ENCODE results near the gene ZNF525.
"Not testable (repeated sequence)": the region's sequence is repeated elsewhere in the genome, so short reads cannot be mapped to it uniquely, and the experiment has no call there.

The ZNF525 gene

GRCh38 chr19:53365134-53365898 is at the start of gene ZNF525:
ZNF525 (plus strand) TSS chr19:53365705; CDS start chr19:53372282, 6,577 bp downstream.
- DNase-seq: peak; percentile 90 to 96 (median 92)

- peak in 2 of 3 donors; percentile 27 to 37 for DNase-seq
Measured at GRCh38 chr19:53328967-53329366, 36.5 kb upstream of the ZNF525 start.

DNA sequence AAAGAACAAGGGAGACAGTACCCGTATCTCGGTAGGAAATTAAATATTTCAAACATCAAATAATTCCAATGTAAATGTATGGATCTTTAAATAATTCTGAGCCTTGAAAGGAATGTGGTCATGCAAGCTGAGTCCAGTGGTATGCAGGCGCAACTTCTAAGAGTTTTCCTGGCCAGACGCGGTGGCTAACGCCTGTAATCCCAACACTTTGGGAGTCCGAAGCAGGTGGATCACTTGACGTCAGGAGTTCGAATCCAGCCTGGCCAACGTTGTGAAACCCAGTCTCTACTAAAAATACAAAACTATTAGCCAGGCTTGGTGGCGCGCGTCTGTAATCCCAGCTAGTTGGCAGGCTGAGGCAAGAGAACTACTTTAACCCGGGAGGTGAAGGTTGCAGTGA is 33.0 kb upstream of the ZNF525 start:
- no peak for DNase-seq

GRCh38 chr19:53333066-53333462 is 32.4 kb upstream of the ZNF525 start:
- peak; percentile 17 to 52 (median 34) for DNase-seq

- peak; percentile 92 to 96 (median 95) for DNase-seq
Measured at GRCh38 chr19:53333463-53334449, 31.7 kb upstream of the ZNF525 start, which contains the start of gene ZNF845. ZNF845 (plus strand) TSS chr19:53333749; CDS start chr19:53341308, 7,559 bp downstream.

- DNase-seq: not testable (repeated sequence)
Measured at GRCh38 chr19:53344403-53344802, 21.1 kb upstream of the ZNF525 start.

GRCh38 chr19:53355739-53356138 is 9.8 kb upstream of the ZNF525 start:
- no peak for DNase-seq

- DNase-seq: no peak
Measured at GRCh38 chr19:53357821-53358581, 7.5 kb upstream of the ZNF525 start.

GRCh38 chr19:53360056-53360455 is 5.4 kb upstream of the ZNF525 start:
- DNase-seq: not testable (repeated sequence)

- peak; percentile 42 to 70 (median 46) for DNase-seq
Measured at GRCh38 chr19:53365899-53366493, 491 bp downstream of the ZNF525 start.

- no peak for DNase-seq
Measured at GRCh38 chr19:53372196-53372595, 6.7 kb downstream of the ZNF525 start.

DNA sequence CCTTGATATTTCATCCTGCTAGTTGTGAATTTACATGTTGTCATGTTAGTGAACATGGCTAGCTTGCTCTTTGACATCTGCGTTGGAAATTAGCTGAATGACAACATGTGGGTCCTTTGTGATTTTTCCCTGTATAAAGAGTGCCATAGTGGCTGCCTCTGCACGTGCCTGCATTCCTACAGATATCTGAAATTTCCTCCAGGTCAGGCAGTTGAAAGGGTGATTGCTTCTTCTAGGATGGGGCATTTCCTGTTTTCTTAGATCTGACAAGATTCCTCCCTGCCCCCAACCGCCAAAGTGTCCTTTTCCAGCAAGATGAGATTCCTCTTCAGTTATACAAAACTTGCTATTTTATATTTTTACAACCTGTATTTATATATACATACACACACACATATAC is 8.8 kb downstream of the ZNF525 start:
- no peak for DNase-seq

DNA sequence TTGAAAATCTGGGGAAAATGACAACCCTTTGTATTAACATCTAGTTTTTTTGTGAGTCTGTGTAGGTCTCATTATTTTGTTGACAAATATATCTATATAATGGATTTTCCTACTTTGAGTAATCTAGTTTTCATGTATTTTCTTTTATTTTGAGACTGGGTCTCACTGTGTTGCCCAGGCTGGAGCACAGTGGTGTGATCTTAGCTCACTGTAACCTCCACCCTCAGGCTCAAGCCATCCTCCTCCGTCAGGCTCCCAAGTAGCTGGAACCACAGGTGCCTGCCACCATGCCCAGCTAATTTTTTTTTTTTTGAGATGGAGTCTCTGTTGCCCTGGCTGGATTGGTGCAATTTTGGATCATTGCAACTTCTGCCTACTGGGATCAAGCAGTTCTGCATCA is 9.2 kb downstream of the ZNF525 start:
- no peak for DNase-seq

- no peak for DNase-seq
Measured at GRCh38 chr19:53381376-53381775, 15.9 kb downstream of the ZNF525 start.

- DNase-seq: no peak
Measured at GRCh38 chr19:53388168-53388567, 22.7 kb downstream of the ZNF525 start.

DNA sequence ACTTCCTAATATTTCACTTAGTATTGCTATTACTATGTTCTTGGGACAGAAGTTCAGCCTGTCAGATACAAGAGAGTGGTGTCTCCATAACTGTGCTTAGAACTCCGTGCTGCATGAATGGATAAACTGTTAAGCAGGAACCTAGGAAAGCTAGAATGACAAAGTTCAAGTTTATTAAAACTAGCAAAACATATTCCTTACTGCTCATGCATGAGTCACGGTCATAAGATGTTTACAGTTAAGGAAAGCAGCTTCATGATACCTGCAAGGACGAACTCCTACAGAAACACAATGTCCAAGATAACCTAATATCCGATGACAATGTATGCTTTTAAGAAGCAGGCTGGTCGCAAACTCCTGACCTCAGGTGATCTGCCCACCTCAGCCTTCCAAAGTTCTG is 23.4 kb downstream of the ZNF525 start:
- DNase-seq: no peak

DNA sequence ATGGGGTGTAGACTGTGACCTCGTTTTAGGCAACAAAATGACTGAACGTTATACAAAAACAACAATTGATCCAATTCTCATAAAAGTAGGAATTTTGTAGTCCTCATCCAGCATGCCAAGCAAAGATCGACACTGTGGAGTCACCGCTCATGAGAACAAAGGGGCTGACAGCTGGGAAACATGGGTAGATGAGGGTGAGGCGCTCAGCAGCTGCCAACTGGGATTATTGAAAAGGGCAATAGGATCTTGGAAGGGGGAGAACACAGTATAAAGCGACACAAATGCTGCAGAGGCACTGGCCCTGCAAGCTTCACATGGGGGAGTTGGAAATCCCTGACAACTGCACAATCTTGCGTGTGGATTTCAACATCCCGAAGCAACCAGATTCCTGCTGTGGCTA is 24.1 kb downstream of the ZNF525 start:
- no peak for DNase-seq

DNA sequence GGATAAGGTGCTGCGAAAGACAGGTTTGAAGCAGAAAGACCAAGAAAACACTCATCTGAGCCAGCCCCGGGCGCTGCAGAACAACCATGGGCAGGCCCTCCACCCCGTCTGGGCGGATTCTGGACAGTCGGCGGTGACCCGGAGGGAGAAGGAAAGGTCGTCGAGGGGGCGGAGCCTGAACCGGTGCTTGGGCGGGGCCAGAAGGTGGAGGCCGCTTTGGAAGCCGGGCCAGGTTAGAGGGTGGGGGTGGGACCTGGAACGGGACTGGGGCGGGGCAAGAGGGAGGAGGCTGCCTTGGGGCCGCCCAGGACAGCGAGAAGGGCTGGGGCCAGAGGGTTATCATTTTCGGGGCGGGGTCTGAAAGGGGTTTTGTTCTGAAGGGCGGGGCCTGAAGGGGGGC is 24.5 kb downstream of the ZNF525 start:
- DNase-seq: no peak

- peak; percentile 27 to 54 (median 39) for DNase-seq
Measured at GRCh38 chr19:53394522-53394973, 29.0 kb downstream of the ZNF525 start.

- peak; percentile 93 to 99 (median 98) for DNase-seq
Measured at GRCh38 chr19:53394974-53395839, 29.7 kb downstream of the ZNF525 start, which contains the start of gene ZNF765. ZNF765 (plus strand) TSS chr19:53395149; CDS start chr19:53398016, 2,867 bp downstream.

Measured in suppressor macrophage treated with lipopolysaccharide for 1 hour (primary cell).